ENCODE data around the gene SH3TC1. TPM values are rescaled to one million over a fixed set of nuclear protein-coding genes. Genes with fewer than 3 reads are reported as not detected.

The SH3TC1 gene
- total RNA-seq, 1 donor from 2014 or later, result 5.4 TPM

GRCh38 chr4:8251110-8251883 is 52.2 kb downstream of the SH3TC1 start:
- Mint-ChIP-seq H3K27ac (no peak overlapping the region), H3K36me3 (no peaks in the 10 kb centered on the region)

GRCh38 chr4:8252301-8253173 is 53.4 kb downstream of the SH3TC1 start:
- Mint-ChIP-seq H3K4me1 (ENCODE audit: unreplicated experiment) (peaks cover 7% of the 10 kb centered on the region), H3K27ac (no peak overlapping the region)
- TF ChIP-seq CTCF (conservative IDR thresholded peaks at IDR 0.05), result no peak

More at GRCh38 chr4:8251110-8251883, 52.2 kb downstream of the SH3TC1 start:
- Mint-ChIP-seq H3K9me3 (no peaks in the 10 kb centered on the region), H3K4me3 (no peak overlapping the region), H3K27me3 (peaks cover 3% of the 10 kb centered on the region), H3K4me1 (ENCODE audit: unreplicated experiment) (peaks cover 7% of the 10 kb centered on the region)
- TF ChIP-seq CTCF (conservative IDR thresholded peaks at IDR 0.05), result no peak
- no peak for DNase-seq (ENCODE audit: extremely low spot score, unreplicated experiment)

GRCh38 chr4:8254076-8254475 is 55.0 kb downstream of the SH3TC1 start:
- no peaks in the 10 kb centered on the region for H3K4me1 Mint-ChIP-seq (ENCODE audit: unreplicated experiment)
- peaks cover 3% of the 10 kb centered on the region for H3K27me3 Mint-ChIP-seq

More at GRCh38 chr4:8252301-8253173, 53.4 kb downstream of the SH3TC1 start:
- no peaks in the 10 kb centered on the region for H3K9me3 Mint-ChIP-seq
- H3K36me3 Mint-ChIP-seq, result no peaks in the 10 kb centered on the region
- H3K4me3 Mint-ChIP-seq, result no peak overlapping the region
- peaks cover 3% of the 10 kb centered on the region for H3K27me3 Mint-ChIP-seq
- no peak for DNase-seq (ENCODE audit: extremely low spot score, unreplicated experiment)

GRCh38 chr4:8255698-8256441 is 56.8 kb downstream of the SH3TC1 start:
- H3K27ac Mint-ChIP-seq, result no peak overlapping the region
- TF ChIP-seq CTCF (conservative IDR thresholded peaks at IDR 0.05), result no peak
- H3K36me3 Mint-ChIP-seq, result no peaks in the 10 kb centered on the region
- DNase-seq (ENCODE audit: extremely low spot score, unreplicated experiment), result no peak
- no peak overlapping the region for H3K4me3 Mint-ChIP-seq
- H3K4me1 Mint-ChIP-seq (ENCODE audit: unreplicated experiment), result peaks cover 10% of the 10 kb centered on the region
- H3K27me3 Mint-ChIP-seq, result no peaks in the 10 kb centered on the region
- no peaks in the 10 kb centered on the region for H3K9me3 Mint-ChIP-seq

More at GRCh38 chr4:8254076-8254475, 55.0 kb downstream of the SH3TC1 start:
- DNase-seq (ENCODE audit: extremely low spot score, unreplicated experiment), result no peak
- no peaks in the 10 kb centered on the region for H3K36me3 Mint-ChIP-seq
- TF ChIP-seq CTCF (conservative IDR thresholded peaks at IDR 0.05), result no peak
- H3K4me3 Mint-ChIP-seq, result no peak overlapping the region
- no peak overlapping the region for H3K27ac Mint-ChIP-seq
- no peaks in the 10 kb centered on the region for H3K9me3 Mint-ChIP-seq

GRCh38 chr4:8257854-8258253 is 58.8 kb downstream of the SH3TC1 start:
- H3K36me3 Mint-ChIP-seq, result no peaks in the 10 kb centered on the region
- no peak for DNase-seq (ENCODE audit: extremely low spot score, unreplicated experiment)
- no peak overlapping the region for H3K27ac Mint-ChIP-seq
- H3K27me3 Mint-ChIP-seq, result no peaks in the 10 kb centered on the region
- no peak for TF ChIP-seq CTCF (conservative IDR thresholded peaks at IDR 0.05)
- peaks cover 18% of the 10 kb centered on the region for H3K4me1 Mint-ChIP-seq (ENCODE audit: unreplicated experiment)
- no peak overlapping the region for H3K4me3 Mint-ChIP-seq
- no peaks in the 10 kb centered on the region for H3K9me3 Mint-ChIP-seq
